ENCODE data around the gene CPXM1.

Gene CPXM1

DNA sequence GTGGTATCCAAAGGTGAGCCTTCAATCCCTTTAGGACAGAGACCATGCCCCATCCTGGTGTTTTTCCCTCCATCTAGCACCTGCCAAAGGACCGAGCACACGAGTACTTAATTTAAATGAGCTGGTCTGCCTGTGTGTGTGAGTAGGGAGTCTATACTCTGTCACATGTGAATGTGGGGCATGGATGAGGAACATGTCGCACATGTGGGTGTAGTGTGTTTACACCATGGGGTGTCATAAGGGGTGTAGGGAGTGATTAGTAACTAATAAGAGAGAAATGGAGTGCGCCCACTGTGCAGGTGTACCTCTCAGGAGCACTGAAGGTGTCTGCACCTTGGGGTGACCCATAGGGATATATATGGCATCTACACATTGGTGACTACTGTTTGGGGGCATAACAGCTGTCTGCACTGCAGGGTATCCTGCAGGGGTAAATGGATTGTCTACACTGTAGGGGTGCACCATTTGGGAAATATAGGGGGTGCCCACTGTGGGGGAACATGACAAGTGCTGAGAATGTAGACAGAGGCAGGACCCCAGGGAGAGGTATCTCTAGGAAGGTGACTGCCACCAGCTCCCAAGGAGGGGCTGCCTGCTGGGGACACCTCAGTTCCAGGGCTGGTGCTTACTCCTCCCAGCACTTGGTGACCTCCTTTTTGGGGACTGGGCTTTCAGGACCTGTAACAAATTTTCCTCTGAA is 54.3 kb downstream of the CPXM1 start:
- no peak overlapping the region for H3K4me3 ChIP-seq (ENCODE audit: insufficient read depth, low read length, poor library complexity, severe bottlenecking)
- H3F3A ChIP-seq (ENCODE audit: insufficient read depth): no peaks in the 10 kb centered on the region
- H3K9me2 ChIP-seq (replicated peaks; ENCODE audit: insufficient read depth, low read length): no peaks in the 10 kb centered on the region
- no peaks in the 10 kb centered on the region for H3K9me3 ChIP-seq (ENCODE audit: insufficient read depth, low read length)
- no peaks in the 10 kb centered on the region for H3K27me3 ChIP-seq (ENCODE audit: low read length)
- no peaks in the 10 kb centered on the region for H3K36me3 ChIP-seq (ENCODE audit: low read length)
- H3K27ac ChIP-seq (ENCODE audit: low read depth, low read length): no peak overlapping the region
- no peak overlapping the region for H3K9ac ChIP-seq (ENCODE audit: low read length)
- H4K20me1 ChIP-seq (ENCODE audit: low read depth, low read length): no peaks in the 10 kb centered on the region
- H3K4me2 ChIP-seq (ENCODE audit: low read depth, low read length, poor library complexity, severe bottlenecking): no peak overlapping the region
- no peaks in the 10 kb centered on the region for H3K79me2 ChIP-seq (ENCODE audit: insufficient read depth, low read length)
- H2AFZ ChIP-seq (ENCODE audit: low read depth, low read length, severe bottlenecking): no peak overlapping the region
- no peak for TF ChIP-seq EZH2phosphoT487 (conservative IDR thresholded peaks at IDR 0.05; ENCODE audit: low read length)
- TF ChIP-seq, protein P1, sequence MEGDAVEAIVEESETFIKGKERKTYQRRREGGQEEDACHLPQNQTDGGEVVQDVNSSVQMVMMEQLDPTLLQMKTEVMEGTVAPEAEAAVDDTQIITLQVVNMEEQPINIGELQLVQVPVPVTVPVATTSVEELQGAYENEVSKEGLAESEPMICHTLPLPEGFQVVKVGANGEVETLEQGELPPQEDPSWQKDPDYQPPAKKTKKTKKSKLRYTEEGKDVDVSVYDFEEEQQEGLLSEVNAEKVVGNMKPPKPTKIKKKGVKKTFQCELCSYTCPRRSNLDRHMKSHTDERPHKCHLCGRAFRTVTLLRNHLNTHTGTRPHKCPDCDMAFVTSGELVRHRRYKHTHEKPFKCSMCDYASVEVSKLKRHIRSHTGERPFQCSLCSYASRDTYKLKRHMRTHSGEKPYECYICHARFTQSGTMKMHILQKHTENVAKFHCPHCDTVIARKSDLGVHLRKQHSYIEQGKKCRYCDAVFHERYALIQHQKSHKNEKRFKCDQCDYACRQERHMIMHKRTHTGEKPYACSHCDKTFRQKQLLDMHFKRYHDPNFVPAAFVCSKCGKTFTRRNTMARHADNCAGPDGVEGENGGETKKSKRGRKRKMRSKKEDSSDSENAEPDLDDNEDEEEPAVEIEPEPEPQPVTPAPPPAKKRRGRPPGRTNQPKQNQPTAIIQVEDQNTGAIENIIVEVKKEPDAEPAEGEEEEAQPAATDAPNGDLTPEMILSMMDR (IDR thresholded peaks at IDR 0.05; ENCODE audit: insufficient read depth, low read length, poor library complexity, severe bottlenecking): no peak

DNA sequence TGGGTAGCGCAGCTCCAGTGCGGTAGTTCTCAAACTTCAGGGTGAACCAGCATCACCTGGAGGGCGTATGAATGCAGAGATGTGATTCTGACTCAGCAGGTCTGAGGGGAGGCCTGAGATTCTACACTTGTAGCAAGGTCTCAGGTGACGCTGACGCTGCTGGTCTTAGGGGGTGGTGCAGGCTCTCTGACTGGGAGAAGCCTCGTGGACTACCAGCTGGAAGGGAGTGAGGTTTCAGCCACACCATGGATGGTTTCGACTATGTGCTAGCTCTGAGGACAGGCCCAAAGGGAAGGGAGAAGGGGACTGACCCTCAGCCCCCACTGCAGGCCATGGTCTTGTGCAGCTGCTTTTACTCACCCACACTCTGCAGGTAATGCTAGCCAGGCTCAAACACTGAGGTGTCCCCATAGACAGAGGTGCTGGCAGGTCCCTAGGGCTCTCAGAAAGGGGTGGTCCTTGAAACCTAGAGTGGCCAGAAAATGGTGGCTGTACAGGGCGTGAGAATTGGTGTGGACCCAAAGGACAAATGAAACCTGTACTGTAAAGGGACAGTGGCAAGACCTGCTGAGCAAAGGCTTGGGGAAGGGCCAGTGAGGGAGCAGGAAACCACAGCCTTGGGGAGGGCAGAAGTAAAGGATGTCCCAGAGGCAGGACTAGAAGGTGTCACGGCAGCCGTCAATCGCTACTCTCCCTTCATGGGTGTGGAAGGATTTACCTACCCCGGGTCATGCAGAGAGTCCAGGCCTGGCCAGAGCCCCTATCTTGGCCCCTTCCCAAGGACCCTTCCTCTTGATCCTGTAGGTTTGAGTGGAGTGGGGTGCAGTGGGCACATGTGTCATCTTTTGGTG is 55.1 kb downstream of the CPXM1 start:
- no peaks in the 10 kb centered on the region for H3K27me3 ChIP-seq (ENCODE audit: low read length)
- no peaks in the 10 kb centered on the region for H4K20me1 ChIP-seq (ENCODE audit: low read depth, low read length)
- no peak overlapping the region for H3K9ac ChIP-seq (ENCODE audit: low read length)
- H3K27ac ChIP-seq (ENCODE audit: low read depth, low read length): no peak overlapping the region
- H3K9me2 ChIP-seq (replicated peaks; ENCODE audit: insufficient read depth, low read length): no peaks in the 10 kb centered on the region
- no peaks in the 10 kb centered on the region for H3K79me2 ChIP-seq (ENCODE audit: insufficient read depth, low read length)
- no peak overlapping the region for H2AFZ ChIP-seq (ENCODE audit: low read depth, low read length, severe bottlenecking)
- no peak overlapping the region for H3K4me2 ChIP-seq (ENCODE audit: low read depth, low read length, poor library complexity, severe bottlenecking)
- no peak for TF ChIP-seq EZH2phosphoT487 (conservative IDR thresholded peaks at IDR 0.05; ENCODE audit: low read length)
- TF ChIP-seq, protein P1 (IDR thresholded peaks at IDR 0.05; ENCODE audit: insufficient read depth, low read length, poor library complexity, severe bottlenecking): no peak
- no peak overlapping the region for H3K4me3 ChIP-seq (ENCODE audit: insufficient read depth, low read length, poor library complexity, severe bottlenecking)
- no peaks in the 10 kb centered on the region for H3K9me3 ChIP-seq (ENCODE audit: insufficient read depth, low read length)
- H3K36me3 ChIP-seq (ENCODE audit: low read length): no peaks in the 10 kb centered on the region
- H3F3A ChIP-seq (ENCODE audit: insufficient read depth): no peaks in the 10 kb centered on the region
